PC-3 (cell line): Measurements from ENCODE around the gene PAF1. TPM values are rescaled to one million over a fixed set of nuclear protein-coding genes. Genes with fewer than 3 reads are reported as not detected.
A peak's percentile ranks its signal among the peaks of the same experiment; 100 is the strongest.

ENCODE experiments used
- ATAC-seq: fragments of 200-7000 bp; cut with Tn5 transposase; 2 replicates; pipeline ENCODE4 v1.9.1; 2020; ENCODE audit warnings: mild to moderate bottlenecking, moderate library complexity
- BruUV-seq: library from RNA; stranded (reverse); fragments of 400-500 nt; replicated peaks from 2 replicates; lab custom pipeline; 2021; lab: Mats Ljungman, UMichigan
- CTCF ChIA-PET: fragments of 300-600 bp; sonication (Branson Sonifier 250); formaldehyde crosslinking; loops from one replicate; lab custom pipeline; 2022; ENCODE audit warnings: antibody characterized with exemption; lab: Charles Lee
- POLR2A ChIA-PET: fragments of 300-600 bp; sonication (Branson Sonifier 250); formaldehyde crosslinking; loops from one replicate; lab custom pipeline; 2022; ENCODE audit warnings: antibody characterized with exemption; ENCODE audit not compliant: unreplicated experiment; lab: Charles Lee
- DNase-seq: peaks from one replicate; pipeline ENCODE4 v3.0.0-alpha.2; 2015
- H2AFZ ChIP-seq: fragments of 300-600 bp; sonication (generic); 2 replicates; pipeline ENCODE4 v1.6.0; 2016; ENCODE audit warnings: antibody characterized with exemption, low read length
- H3F3A ChIP-seq: fragments of 300-600 bp; sonication (generic); one replicate; pipeline ENCODE4 v1.6.0; 2017; ENCODE audit warnings: antibody characterized with exemption, low read length, control low read depth, mild to moderate bottlenecking; ENCODE audit not compliant: unreplicated experiment
- H3K27ac ChIP-seq: fragments of 300-600 bp; sonication (generic); 2 replicates; pipeline ENCODE4 v1.5.1; 2016; ENCODE audit warnings: mild to moderate bottlenecking, low read length
- H3K27me3 ChIP-seq: fragments of 300-600 bp; sonication (generic); 2 replicates; pipeline ENCODE4 v1.6.1; 2016; ENCODE audit warnings: low read length, mixed read lengths
- H3K36me3 ChIP-seq: fragments of 300-600 bp; sonication (generic); 2 replicates; pipeline ENCODE4 v1.6.1; 2016; ENCODE audit warnings: low read depth, mixed run types, low read length, mixed read lengths
- H3K4me1 ChIP-seq: fragments of 300-600 bp; sonication (generic); 2 replicates; pipeline ENCODE4 v1.5.1; 2016; ENCODE audit warnings: low read length; ENCODE audit not compliant: insufficient read depth
- H3K4me2 ChIP-seq: fragments of 300-600 bp; sonication (generic); 2 replicates; pipeline ENCODE4 v1.6.0; 2016; ENCODE audit warnings: low read length
- H3K4me3 ChIP-seq: fragments of 300-600 bp; sonication (generic); 2 replicates; pipeline ENCODE4 v1.5.1; 2016; ENCODE audit warnings: mild to moderate bottlenecking, low read length, mixed read lengths
- H3K79me2 ChIP-seq: fragments of 300-600 bp; sonication (generic); 2 replicates; pipeline ENCODE4 v1.6.1; 2017; ENCODE audit warnings: low read length, mixed read lengths
- H3K9ac ChIP-seq: fragments of 300-600 bp; sonication (generic); 2 replicates; pipeline ENCODE4 v1.6.0; 2016; ENCODE audit warnings: mild to moderate bottlenecking, low read length
- H3K9me2 ChIP-seq: fragments of 300-600 bp; sonication (generic); replicated peaks from 2 replicates; pipeline ENCODE4 v1.6.1; 2016; ENCODE audit warnings: mixed run types, low read length, mixed read lengths
- H3K9me3 ChIP-seq: fragments of 300-600 bp; sonication (generic); 2 replicates; pipeline ENCODE4 v1.6.1; 2016; ENCODE audit warnings: low read length, mixed read lengths
- H4K20me1 ChIP-seq: fragments of 300-600 bp; sonication (generic); 2 replicates; pipeline ENCODE4 v1.6.1; 2016; ENCODE audit warnings: low read length, mixed read lengths
- EZH2 ChIP-seq: fragments of 300-600 bp; sonication (generic); IDR thresholded peaks from one replicate; pipeline ENCODE4 v1.6.1; 2017; ENCODE audit warnings: antibody characterized with exemption, mild to moderate bottlenecking, low read length; ENCODE audit not compliant: unreplicated experiment
- EZH2phosphoT487 ChIP-seq: fragments of 300-600 bp; sonication (generic); IDR thresholded peaks from 2 replicates; pipeline ENCODE4 v1.6.1; 2018; ENCODE audit warnings: mild to moderate bottlenecking, antibody characterized with exemption, low read length, borderline replicate concordance
- intact Hi-C: fragments of 100-400 bp; cut with micrococcal nuclease; formaldehyde crosslinking; loops from 2 replicates; pipeline ENCODE4 v1.9.0; 2023
- total RNA-seq: library from RNA; depleted of rRNA; stranded (reverse); fragments of >200 nt; gene quantifications from 2 replicates; pipeline ENCODE4 v1.2.3, GENCODE V29; 2014
- TF ChIP-seq, protein P1 (sequence below): fragments of 300-600 bp; sonication (generic); conservative IDR thresholded peaks from 2 replicates; pipeline ENCODE4 v1.5.1; 2017; ENCODE audit warnings: antibody characterized with exemption, low read depth, mild to moderate bottlenecking, low read length

The PAF1 gene
- total RNA-seq, 1 experiment from 2014 or later: 50.7 TPM

DNA sequence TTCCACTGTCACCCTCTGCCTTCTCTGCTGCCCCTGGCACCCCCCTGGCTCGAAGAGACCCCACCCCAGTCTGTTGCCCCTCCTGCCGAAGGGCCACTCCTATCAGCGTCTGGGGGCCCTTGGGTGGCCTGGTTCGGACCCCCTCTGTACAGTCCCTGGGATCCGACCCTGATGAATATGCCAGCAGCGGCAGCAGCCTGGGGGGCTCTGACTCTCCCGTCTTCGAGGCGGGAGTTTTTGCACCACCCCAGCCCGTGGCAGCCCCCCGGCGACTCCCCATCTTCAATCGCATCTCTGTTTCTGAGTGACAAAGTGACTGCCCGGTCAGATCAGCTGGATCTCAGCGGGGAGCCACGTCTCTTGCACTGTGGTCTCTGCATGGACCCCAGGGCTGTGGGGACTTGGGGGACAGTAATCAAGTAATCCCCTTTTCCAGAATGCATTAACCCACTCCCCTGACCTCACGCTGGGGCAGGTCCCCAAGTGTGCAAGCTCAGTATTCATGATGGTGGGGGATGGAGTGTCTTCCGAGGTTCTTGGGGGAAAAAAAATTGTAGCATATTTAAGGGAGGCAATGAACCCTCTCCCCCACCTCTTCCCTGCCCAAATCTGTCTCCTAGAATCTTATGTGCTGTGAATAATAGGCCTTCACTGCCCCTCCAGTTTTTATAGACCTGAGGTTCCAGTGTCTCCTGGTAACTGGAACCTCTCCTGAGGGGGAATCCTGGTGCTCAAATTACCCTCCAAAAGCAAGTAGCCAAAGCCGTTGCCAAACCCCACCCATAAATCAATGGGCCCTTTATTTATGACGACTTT is 17.7 kb upstream of the PAF1 start:
- TF ChIP-seq EZH2phosphoT487 (no peak), EZH2 (no peak)
- TF ChIP-seq, protein P1, sequence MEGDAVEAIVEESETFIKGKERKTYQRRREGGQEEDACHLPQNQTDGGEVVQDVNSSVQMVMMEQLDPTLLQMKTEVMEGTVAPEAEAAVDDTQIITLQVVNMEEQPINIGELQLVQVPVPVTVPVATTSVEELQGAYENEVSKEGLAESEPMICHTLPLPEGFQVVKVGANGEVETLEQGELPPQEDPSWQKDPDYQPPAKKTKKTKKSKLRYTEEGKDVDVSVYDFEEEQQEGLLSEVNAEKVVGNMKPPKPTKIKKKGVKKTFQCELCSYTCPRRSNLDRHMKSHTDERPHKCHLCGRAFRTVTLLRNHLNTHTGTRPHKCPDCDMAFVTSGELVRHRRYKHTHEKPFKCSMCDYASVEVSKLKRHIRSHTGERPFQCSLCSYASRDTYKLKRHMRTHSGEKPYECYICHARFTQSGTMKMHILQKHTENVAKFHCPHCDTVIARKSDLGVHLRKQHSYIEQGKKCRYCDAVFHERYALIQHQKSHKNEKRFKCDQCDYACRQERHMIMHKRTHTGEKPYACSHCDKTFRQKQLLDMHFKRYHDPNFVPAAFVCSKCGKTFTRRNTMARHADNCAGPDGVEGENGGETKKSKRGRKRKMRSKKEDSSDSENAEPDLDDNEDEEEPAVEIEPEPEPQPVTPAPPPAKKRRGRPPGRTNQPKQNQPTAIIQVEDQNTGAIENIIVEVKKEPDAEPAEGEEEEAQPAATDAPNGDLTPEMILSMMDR: no peak
- BruUV-seq: TSS peak; percentile 74

DNA sequence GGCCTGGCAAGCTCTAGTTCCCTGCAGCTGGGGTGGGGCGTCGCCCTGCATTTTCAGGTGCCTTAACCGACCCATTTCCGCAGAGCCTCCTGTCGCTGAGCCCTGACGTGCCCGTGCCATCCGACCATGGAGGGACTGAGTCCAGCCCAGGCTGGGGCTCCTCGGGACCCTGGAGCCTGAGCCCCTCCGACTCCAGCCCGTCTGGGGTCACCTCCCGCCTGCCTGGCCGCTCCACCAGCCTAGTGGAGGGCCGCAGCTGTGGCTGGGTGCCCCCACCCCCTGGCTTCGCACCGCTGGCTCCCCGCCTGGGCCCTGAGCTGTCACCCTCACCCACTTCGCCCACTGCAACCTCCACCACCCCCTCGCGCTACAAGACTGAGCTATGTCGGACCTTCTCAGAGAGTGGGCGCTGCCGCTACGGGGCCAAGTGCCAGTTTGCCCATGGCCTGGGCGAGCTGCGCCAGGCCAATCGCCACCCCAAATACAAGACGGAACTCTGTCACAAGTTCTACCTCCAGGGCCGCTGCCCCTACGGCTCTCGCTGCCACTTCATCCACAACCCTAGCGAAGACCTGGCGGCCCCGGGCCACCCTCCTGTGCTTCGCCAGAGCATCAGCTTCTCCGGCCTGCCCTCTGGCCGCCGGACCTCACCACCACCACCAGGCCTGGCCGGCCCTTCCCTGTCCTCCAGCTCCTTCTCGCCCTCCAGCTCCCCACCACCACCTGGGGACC is 16.9 kb upstream of the PAF1 start:
- Histone ChIP-seq H3K27me3 (no peaks in the 10 kb centered on the region), H3F3A (no peaks in the 10 kb centered on the region), H3K4me2 (peak overlapping the region; percentile 99), H3K9me3 (no peaks in the 10 kb centered on the region), H2AFZ (no peak overlapping the region), H3K9me2 (no peaks in the 10 kb centered on the region), H3K36me3 (peaks cover 9% of the 10 kb centered on the region), H3K9ac (peak overlapping the region; percentile 94), H3K27ac (peak overlapping the region; percentile 83), H3K4me1 (peaks cover 42% of the 10 kb centered on the region), H4K20me1 (peaks cover 20% of the 10 kb centered on the region), H3K79me2 (peaks cover 22% of the 10 kb centered on the region), H3K4me3 (peak overlapping the region; percentile 100)
- TF ChIP-seq EZH2phosphoT487: no peak
- TF ChIP-seq, protein P1: no peak
- no peak for TF ChIP-seq EZH2
- ATAC-seq (no peak), DNase-seq (peak; percentile 58)
- BruUV-seq: no TSS peak
- intact Hi-C loops: no loop called here
- CTCF ChIA-PET: no interaction called here
- POLR2A ChIA-PET: interaction anchor here (0.6 kb wide), 2 partner anchors 9 to 28 kb away, joined by 4 to 5 read pairs; partner anchors contain the start of gene RPS16

More for the DNA sequence above, 17.7 kb upstream of the PAF1 start:
- intact Hi-C loops: no loop called here
- ATAC-seq (no peak), DNase-seq (peak; percentile 58)
- peaks cover 9% of the 10 kb centered on the region for H3K36me3 ChIP-seq
- peak overlapping the region; percentile 83 for H3K27ac ChIP-seq
- CTCF ChIA-PET: no interaction called here
- H3K4me1 ChIP-seq: peaks cover 36% of the 10 kb centered on the region
- no peaks in the 10 kb centered on the region for H3K27me3 ChIP-seq
- H3K4me3 ChIP-seq: peak overlapping the region; percentile 100
- H4K20me1 ChIP-seq: peaks cover 20% of the 10 kb centered on the region
- H3F3A ChIP-seq: no peaks in the 10 kb centered on the region
- H3K4me2 ChIP-seq: peak overlapping the region; percentile 99
- H3K9me2 ChIP-seq: no peaks in the 10 kb centered on the region
- peak overlapping the region; percentile 94 for H3K9ac ChIP-seq
- POLR2A ChIA-PET: no interaction called here
- no peaks in the 10 kb centered on the region for H3K9me3 ChIP-seq
- no peak overlapping the region for H2AFZ ChIP-seq
- H3K79me2 ChIP-seq: peaks cover 22% of the 10 kb centered on the region

DNA sequence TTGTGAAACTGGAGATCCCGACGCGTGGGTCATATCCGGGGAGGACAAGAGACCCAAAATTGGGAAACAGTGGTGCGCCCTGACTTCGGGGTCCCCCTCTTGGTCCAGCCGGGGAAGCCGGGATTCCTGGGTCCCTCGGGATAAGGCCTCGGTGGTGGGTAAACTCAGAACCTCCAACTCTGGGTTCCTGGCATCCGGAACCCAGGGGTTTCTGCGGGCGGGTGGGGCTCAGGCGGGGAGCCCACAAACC is 16.4 kb upstream of the PAF1 start:
- Histone ChIP-seq H3K27ac (peak overlapping the region; percentile 83), H3K36me3 (peaks cover 9% of the 10 kb centered on the region), H2AFZ (no peak overlapping the region), H3K4me2 (peak overlapping the region; percentile 99), H3K27me3 (no peaks in the 10 kb centered on the region), H3K9me3 (no peaks in the 10 kb centered on the region), H4K20me1 (peaks cover 20% of the 10 kb centered on the region), H3K9ac (peak overlapping the region; percentile 94), H3F3A (no peaks in the 10 kb centered on the region), H3K4me1 (peaks cover 46% of the 10 kb centered on the region), H3K79me2 (peaks cover 22% of the 10 kb centered on the region), H3K9me2 (no peaks in the 10 kb centered on the region), H3K4me3 (peak overlapping the region; percentile 100)
- CTCF ChIA-PET: no interaction called here
- intact Hi-C loops: no loop called here
- BruUV-seq: no TSS peak
- POLR2A ChIA-PET: interaction anchor here (0.6 kb wide), 2 partner anchors 9 to 28 kb away, joined by 4 to 5 read pairs; partner anchors contain the start of gene RPS16
- DNase-seq: no peak
- no peak for ATAC-seq
- TF ChIP-seq, protein P1: no peak
- TF ChIP-seq EZH2 (no peak), EZH2phosphoT487 (no peak)
